HG03159 (cell line): ENCODE data around the gene AK4.
A peak's percentile ranks its signal among the peaks of the same experiment; 100 is the strongest.
"Not testable (repeated sequence)": the region's sequence is repeated elsewhere in the genome, so short reads cannot be mapped to it uniquely, and the experiment has no call there.

Experiments
- ATAC-seq: cut with Tn5 transposase; IDR thresholded peaks from one replicate; pipeline ENCODE4 v1.9.1; 2021; ENCODE audit warnings: mild to moderate bottlenecking, moderate library complexity; ENCODE audit not compliant: unreplicated experiment

AK4 gene

DNA sequence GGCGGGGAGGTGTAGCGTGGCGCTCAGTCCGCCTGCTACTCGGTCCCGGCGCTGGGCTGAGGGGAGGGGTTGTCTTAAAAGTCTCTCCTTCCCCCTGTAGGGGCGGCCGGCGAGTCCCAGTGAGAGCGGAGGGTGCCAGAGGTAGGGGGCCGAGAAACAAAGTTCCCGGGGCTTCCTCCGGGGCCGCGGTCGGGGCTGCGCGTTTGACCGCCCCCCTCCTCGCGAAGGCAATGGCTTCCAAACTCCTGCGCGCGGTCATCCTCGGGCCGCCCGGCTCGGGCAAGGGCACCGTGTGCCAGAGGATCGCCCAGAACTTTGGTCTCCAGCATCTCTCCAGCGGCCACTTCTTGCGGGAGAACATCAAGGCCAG is at the start of gene AK4:
AK4 (plus strand) TSS at position 26 of the 370 bp plus-strand sequence; CDS start at position 231, 205 bp downstream.
- ATAC-seq: peak; percentile 13

DNA sequence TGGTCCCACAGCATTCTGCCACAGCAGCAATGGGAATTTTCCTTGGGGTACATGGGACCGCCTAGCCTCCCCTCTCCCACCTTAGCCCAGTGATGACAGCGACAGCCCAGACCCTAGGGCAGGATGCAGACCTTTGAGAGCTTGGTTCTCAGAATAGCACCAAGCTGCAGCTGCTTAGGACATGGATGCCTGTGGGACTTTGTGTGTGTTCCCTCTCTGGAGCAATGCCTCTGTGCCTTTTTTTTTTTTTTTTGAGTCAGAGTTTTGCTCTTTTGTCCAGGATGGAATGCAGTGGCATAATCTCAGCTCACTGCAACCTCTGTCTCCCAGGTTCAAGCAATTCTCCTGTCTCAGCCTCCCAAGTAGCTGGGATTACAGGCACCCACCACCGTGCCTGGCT is 44.2 kb upstream of the AK4 start:
- ATAC-seq: no peak

DNA sequence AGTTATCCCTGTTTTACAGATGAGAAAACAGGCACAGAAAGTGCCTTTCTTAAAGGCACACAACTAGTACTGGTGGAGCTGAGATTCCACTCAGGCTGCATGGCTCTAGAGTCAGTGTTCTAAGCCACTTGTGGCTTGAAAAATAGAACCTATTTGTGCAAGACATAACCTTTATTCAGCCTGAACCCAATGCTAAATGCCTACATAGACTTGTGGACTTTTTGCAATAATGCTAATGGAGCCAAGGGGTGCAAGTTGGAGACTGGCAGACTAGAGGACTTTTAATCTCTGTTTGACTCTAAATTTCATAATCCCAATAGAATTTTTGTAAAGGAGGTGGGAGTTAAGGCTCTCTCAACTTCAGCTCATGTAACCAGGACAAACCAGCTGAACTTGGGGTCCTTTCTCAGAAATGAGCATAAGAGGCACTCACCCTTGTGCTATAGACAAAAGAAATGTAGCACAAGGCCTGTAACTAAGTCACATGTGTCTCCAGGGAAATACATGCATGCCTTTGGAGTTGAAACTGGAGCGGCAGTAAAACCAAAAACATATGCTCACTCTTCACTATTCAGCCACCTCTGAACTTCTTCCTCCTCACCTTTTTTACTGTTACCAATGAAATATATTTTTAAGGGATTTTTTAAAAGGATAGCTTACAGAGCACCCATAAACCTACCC is 43.0 kb upstream of the AK4 start:
- no peak for ATAC-seq

DNA sequence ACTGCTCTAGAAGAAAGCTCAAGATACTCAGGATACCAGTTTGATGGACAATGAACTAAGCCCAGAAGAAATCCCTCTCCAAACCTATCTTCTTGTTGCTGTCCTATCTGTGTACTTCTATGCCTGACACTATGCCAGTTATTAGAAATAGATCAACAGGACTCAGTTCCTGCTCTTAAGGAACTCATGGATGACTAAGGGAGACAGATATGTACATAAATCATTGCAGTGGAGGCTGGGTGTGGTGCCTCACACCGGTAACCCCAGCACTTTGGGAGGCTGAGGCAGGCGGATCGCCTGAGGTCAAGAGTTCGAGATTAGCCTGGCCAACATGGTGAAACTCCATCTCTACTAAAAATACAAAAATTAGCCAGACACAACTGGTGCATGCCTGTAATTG is 42.4 kb upstream of the AK4 start:
- no peak for ATAC-seq

DNA sequence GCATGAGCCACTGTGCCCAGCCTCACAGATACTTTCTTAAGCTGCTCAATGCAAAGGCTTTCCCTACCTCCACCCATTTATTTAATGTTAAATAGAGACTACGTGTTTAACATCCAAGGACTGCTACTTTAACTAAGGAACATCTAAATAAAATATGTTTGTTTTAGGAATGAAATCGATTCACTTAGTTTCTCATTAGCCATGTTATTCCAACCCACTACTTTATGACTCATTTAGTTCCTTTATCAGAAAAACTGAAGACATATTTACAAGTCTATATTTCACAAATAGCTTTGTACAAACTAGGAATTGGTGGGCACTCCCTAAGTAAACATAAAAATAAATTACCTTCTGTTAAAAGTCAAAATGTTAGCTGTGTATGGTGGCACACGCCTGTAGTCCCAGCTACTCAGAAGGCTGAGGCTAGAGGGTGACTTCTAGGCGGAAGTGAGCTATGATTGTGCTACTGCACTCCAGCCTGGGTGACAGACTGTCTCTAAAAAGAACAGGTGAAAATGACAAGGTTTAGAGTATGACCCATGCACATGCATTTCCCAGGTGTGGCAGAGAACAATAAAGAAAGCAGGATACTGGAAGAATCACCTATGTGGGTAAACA is 39.9 kb upstream of the AK4 start:
- no peak for ATAC-seq

DNA sequence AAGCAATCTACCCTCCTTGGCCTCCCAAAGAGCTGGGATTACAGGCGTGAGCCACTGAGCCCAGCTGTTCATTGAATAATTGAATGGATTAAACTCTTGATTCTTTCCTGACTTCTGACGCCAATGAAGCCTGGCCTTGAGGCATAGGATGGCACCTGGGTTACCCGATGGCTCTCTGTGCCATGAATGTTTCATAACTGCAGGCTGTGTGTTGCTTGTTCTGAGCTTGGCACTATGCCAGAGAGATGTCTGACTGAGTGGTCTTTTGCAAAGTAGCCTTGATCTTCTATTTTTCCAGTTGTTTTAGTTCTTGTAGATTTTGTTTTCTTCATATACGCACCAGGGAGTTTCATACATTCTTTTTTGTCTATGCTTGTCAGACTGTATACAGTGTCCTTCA is 38.5 kb upstream of the AK4 start:
- no peak for ATAC-seq

DNA sequence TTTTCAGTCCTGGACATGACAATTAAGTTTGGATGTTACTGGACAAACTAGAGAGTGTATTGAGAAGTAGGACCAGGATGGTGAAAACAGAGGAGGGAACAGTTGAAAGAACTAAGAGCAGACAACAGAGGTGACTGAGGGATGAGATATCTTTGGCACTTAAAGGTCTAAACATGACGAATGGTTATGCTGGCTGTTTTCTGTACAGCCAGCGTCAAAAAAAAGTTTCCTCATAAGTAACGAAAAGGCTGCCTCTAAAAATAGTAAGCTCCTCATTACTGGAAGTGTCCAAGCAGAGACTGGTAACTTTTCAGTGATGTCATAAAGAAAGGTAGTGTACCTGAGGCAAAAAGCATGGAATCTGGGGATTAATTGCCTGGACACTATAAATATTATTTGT is 35.2 kb upstream of the AK4 start:
- no peak for ATAC-seq

DNA sequence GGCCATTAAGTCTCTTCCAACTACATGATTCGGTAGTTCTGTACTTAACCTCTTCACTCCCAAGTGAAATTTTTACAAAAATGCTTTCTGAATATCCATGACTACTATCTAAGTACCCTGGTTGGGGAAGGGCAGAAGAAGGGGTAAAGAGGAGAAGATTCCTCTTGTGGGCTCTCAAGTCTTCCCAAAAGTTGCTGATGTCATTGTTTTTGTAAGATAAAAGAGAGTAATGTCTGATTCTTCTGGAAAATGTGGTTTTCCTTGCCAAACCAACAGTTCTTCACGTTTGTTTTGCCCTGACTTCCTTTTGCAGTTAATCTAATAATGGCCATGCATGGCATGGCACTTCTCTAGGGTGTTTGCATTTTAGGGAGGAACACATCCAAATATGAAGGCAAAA is 34.7 kb upstream of the AK4 start:
- ATAC-seq: no peak

DNA sequence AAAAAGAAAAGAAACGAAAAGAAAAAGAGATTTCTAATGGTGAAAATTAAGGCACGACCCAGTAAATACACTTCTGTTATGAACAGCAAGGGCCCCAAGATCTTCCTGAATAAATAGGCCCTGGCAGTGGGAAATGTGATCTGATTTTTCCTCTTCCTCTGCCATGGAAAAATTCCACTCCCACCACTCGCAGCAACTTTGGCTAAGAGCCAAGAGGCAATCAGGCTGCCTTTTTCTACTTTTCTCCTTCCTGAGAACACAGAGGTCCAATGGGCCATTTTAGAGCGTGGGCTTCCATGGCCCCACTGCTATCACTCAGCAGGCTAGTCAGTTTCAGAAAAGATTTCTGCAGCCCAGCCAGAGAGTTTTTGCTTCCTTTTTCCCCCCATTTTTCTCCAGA is 33.7 kb upstream of the AK4 start:
- no peak for ATAC-seq

DNA sequence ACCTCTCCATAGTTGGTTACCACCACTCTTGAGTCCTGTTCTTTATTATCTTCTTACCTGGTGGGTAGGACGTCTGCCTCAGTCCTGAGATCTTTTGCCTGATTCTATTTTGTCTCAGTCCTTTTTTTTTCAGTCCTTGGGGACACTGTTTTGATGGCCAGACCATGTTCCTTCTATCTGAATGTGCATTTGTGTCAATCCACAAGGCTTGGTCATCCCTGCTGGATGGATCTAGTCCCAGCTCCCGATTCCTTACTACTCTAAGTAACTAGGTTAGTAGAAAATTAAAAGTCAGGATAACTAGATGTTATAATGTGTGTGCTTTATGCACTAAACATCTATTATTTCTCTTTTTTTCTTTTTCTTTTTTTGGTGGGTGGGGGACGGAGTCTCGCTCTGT is 28.1 kb upstream of the AK4 start:
- no peak for ATAC-seq

DNA sequence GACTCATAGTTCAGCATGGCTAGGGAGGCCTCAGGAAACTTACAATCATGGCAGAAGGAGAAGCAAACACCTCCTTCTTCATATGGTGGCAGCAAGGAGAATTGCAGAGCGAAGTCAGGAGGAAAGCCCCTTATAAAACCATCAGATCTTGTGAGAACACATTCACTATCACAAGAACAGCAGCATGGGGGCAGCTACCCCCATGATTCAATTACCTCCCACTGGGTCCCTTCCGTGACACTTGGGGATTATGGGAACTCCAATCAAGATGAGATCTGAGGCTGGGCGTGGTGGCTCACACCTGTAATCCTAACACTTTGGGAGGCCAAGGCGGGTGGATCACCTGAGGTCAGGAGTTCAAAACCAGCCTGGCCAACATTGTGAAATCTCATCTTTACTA is 18.9 kb upstream of the AK4 start:
- ATAC-seq: not testable (repeated sequence)

DNA sequence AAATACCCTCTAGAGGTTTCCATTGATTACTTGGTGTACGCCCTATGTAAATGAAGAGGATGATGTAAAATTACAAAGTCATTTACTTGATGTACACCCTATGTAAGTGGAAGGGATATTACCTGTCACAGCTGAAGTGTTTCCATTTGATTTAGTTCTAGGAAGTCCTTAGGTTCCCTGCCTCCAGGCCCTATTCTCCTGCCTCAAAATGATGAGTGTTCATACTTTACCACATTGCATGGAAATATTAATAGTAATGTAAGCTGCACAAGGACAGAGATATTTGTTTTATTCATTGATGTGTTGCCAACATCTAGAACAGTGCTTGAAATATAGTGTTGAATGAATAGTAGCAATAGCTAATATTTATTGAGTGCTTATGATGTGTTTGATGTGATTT is 9.5 kb upstream of the AK4 start:
- no peak for ATAC-seq

DNA sequence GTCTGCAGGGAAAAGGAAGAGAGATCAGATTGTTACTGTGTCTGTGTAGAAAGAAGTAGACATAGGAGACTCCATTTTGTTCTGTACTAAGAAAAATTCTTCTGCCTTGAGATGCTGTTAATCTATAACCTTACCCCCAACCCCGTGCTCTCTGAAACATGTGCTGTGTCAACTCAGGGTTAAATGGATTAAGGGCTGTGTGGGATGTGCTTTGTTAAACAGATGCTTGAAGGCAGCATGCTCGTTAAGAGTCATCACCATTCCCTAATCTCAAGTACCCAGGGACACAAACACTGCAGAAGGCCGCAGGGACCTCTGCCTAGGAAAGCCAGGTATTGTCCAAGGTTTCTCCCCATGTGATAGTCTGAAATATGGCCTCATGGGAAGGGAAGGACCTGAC is 8.2 kb upstream of the AK4 start:
- ATAC-seq: not testable (repeated sequence)

DNA sequence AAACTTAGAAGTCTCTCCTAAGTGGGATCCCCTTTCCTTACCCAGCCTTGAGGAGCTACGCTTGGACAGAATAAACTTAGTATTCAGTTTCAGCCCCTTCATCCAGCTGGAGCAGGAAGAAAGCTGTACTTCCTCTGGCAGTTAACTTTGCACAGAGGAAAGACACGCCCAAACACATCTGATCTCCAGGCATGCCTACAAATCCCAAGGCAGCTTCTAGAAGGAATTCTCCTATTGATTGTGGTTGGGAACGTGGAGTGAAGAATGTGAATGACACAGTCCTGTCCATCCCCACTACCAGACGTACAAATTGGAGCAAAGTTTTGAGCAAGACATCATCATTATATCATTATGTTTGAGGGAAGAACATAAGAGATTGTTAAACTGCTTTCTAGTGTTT is 6.6 kb upstream of the AK4 start:
- ATAC-seq: no peak

DNA sequence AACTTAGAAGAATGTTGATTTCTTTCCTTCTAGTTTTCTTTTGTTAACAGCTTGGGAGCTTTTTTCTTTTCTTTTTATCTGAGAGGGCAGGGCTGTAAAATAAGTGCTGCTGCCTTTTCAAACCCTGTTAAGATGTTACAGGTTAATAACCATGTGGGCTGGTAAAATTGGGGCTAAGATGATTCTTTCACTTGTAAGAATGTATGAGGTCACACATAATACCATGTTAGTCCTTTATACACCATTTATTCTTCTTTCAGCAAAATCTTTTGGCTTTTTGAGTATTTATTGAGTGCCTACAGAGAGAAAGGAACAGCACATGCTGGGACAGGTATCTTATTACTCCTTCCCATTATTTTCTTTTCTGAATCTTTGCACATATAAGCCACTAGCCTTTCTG is 6.1 kb upstream of the AK4 start:
- ATAC-seq: no peak

DNA sequence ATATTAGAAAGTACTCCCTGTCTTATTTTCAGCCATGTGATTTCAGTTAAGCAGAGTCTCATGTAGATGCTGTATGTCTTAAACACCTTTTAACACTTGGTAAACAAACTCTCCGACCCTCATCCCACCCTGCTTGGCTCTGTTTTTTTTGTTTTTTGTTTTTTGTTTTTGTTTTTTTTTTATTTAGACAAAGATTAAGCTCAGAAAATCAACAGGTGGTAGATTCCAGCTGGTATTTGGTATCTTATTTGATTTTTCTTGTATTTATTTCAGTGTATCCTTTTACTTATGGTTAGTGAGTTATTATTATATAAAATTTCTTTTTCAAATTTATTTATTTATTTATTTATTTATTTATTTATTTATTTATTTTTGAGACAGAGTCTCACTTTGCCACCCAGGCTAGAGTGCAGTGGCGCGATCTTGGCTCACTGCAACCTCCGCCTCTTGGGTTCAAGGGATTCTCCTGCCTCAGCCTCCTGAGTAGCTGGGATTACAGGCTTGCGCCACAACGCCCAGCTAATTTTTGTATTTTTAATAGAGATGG is 4.8 kb upstream of the AK4 start:
- not testable (repeated sequence) for ATAC-seq

DNA sequence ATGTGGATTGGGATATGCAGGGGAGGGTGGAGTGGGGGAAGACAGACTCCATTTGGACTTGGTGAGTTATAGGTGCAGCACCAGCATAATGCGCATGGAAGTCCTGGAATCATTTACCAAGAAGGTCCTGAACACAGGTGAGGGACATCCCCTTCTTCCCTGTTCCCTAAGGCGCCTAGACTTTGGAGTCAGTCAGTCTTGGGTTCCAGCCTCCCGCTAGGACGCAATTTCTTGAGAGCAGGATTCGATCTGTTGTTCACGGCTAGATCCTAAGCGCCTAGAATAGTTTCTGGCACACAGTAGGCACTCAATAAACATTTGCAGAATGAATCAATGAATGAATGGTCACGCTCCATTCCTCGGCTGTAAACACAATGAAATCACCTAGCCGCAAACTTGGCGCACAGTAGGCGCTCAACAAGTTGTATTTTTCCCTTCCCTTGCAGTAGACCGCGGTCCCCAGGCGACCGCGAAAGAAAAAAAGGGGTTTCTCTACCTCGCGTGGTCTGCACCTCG is 1.0 kb upstream of the AK4 start:
- ATAC-seq: no peak

DNA sequence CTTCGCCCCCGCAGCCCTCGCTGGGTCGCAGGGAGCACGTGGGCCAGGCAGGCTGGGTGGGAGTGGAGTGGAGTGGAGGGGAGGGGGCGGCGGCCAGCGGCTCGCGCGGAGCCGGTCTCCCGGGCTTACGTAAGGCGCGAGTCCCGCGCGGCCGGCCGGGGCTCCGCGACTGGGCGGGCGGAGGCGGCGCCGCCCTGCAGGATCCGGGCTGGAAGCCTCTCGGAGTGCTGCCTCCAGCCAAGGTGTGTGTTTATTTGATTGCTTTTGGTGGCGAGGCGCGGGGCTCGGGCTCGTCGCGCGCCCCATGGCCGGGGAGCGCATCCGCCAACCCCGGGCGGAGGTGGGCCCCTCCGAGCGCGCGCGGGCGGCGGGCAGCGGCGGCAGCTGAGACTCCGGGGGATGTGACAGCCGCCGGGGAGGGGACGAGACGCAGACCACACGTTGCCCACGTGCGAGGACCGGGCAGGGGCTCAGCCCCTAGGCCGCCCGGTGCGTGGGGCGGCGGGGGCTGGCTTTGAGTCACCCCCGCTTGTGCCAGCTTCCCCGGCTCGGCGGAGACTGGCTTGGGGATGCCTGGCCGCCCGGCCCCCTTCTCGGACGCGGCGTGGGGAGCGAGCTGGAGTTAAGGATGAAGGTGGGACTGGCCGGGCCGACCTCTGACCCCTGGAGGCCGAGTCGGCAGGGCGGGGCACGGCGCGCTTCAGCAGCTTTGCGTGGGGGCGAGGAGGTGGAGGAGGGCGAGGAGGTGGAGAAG is 402 bp upstream of the AK4 start:
- peak; percentile 57 for ATAC-seq

DNA sequence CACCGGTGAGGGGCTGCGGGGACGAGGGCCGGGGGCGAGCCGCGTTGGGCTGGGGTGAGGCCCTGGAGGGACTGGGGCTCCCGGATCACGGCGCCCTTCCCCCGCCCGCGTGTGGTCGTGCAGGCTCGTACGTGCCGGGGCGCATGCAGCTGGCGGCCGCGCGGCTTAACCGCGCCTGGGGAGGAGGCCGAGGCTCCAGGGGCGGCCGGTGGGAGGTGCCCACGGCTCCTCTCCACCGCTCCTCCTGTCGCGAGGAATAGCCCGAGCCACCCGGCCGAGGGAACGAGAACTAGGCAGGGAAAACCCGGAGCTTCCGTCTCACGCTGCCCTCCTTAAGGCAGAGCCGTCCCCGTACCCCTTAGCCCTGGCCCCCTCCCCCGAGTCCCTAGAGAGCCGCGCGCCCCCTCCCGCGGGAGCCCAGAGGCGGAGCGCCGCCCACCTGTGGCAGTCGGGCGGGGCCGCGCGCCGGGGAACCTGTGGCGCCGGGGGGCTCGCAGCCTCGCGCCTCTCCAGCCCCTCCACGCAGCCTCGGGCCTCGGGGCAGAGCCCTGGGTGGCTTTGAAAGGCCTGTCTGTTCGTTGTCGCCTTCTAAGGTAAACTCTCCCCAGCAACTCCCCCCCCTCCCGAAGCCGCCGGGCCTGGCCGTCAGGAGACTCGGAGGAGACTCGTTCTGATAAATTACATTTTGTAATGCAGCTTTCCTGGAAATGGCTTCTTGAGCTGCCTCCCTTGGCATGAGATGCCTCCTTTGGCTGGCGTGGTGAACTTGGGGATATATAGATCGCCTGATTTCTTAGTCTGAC is 746 bp downstream of the AK4 start:
- ATAC-seq: peak; percentile 48

DNA sequence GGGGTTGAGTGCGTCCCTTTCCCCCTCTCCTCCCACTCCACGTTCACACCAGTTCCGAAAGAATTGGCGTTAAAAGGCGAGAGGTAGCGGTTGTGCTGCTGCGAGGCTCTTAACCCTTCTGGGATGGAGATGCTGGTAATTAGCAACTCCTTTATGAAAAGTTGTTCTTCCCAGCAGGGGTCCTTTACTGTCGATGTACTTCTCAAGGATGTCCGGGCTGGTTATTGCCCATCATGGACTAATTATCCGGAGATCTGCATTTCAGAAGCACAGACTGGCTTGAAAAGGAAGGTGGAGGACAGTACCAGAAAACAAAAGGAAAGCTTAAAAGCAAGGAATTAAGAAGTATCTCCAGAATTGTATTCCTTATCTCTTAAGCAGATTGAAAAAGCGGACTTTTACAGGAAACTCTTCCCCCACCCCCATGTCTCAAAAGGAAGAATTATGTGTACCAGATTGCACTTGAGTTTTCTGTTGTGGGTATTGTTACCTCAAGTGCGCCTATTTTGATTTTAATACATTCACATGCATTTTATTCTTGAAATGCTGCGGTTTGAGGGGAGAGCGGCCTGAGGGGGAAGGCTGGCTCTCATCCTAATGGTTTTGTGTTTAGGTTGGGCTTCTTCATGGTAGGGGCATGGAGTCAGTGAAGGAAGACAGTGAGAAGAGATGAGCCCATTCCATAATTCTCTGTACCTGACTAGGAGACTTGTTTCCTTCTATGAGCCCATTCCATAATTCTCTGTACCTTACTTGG is 1.5 kb downstream of the AK4 start:
- ATAC-seq: no peak
